OCI-LY1 (cell line): Measurements from ENCODE around the gene THAP8.

Experiments
- H2AFZ ChIP-seq: fragments of 200-600 bp; sonication (generic), shearing (Covaris generic); 2 replicates; pipeline ENCODE4 v1.6.0; 2014; ENCODE audit warnings: antibody characterized with exemption, mild to moderate bottlenecking, low read length
- H3F3A ChIP-seq: fragments of 200-600 bp; sonication (generic), shearing (Covaris generic); 2 replicates; pipeline ENCODE4 v1.6.0; 2014; ENCODE audit warnings: mild to moderate bottlenecking, antibody characterized with exemption, low read length, moderate library complexity; ENCODE audit not compliant: insufficient read depth
- H3K27ac ChIP-seq: fragments of 200-600 bp; sonication (generic); 2 replicates; pipeline ENCODE4 v1.5.1; 2014; ENCODE audit warnings: low read length, mixed run types, mild to moderate bottlenecking, low read depth; ENCODE audit not compliant: poor library complexity, severe bottlenecking
- H3K27me3 ChIP-seq: fragments of 200-600 bp; sonication (generic); 2 replicates; pipeline ENCODE4 v1.6.0; 2014; ENCODE audit warnings: antibody characterized with exemption, mild to moderate bottlenecking, low read length, moderate library complexity; ENCODE audit not compliant: insufficient read depth
- H3K36me3 ChIP-seq: fragments of 200-600 bp; sonication (generic); 2 replicates; pipeline ENCODE4 v1.6.1; 2014; ENCODE audit warnings: mild to moderate bottlenecking, antibody characterized with exemption, low read length, moderate library complexity, mixed read lengths; ENCODE audit not compliant: insufficient read depth
- H3K4me1 ChIP-seq: fragments of 200-600 bp; sonication (generic); 2 replicates; pipeline ENCODE4 v1.5.1; 2014; ENCODE audit warnings: mild to moderate bottlenecking, low read length, moderate library complexity; ENCODE audit not compliant: insufficient read depth, severe bottlenecking
- H3K4me2 ChIP-seq: fragments of 200-600 bp; sonication (generic), shearing (Covaris generic); 2 replicates; pipeline ENCODE4 v1.6.1; 2014; ENCODE audit warnings: low read length
- H3K4me3 ChIP-seq: fragments of 200-600 bp; sonication (generic); 2 replicates; pipeline ENCODE4 v1.5.1; 2014; ENCODE audit warnings: low read length, low read depth, mild to moderate bottlenecking, mixed read lengths; ENCODE audit not compliant: poor library complexity, severe bottlenecking
- H3K79me2 ChIP-seq: fragments of 200-600 bp; shearing (Covaris generic); 2 replicates; pipeline ENCODE4 v1.6.1; 2016; ENCODE audit warnings: mixed run types, low read length, mixed read lengths; ENCODE audit not compliant: insufficient read depth
- H3K9ac ChIP-seq: fragments of 200-600 bp; sonication (generic), shearing (Covaris generic); 2 replicates; pipeline ENCODE4 v1.6.1; 2014; ENCODE audit warnings: mild to moderate bottlenecking, low read length, mixed read lengths
- H3K9me2 ChIP-seq: fragments of 200-600 bp; sonication (generic), shearing (Covaris generic); 2 replicates; pipeline ENCODE4 v1.6.1; 2014; ENCODE audit warnings: low read depth, mild to moderate bottlenecking, low read length, mixed read lengths
- H3K9me3 ChIP-seq: fragments of 200-600 bp; shearing (Covaris generic); 2 replicates; pipeline ENCODE4 v1.6.1; 2014; ENCODE audit warnings: low read length, mixed read lengths
- H4K20me1 ChIP-seq: fragments of 200-600 bp; sonication (generic), shearing (Covaris generic); 2 replicates; pipeline ENCODE4 v1.6.0; 2016; ENCODE audit warnings: mild to moderate bottlenecking, low read length; ENCODE audit not compliant: insufficient read depth
- CTCF ChIP-seq: fragments of 200-600 bp; sonication (generic), shearing (Covaris generic); IDR thresholded peaks from 2 replicates; pipeline ENCODE4 v1.5.1; 2017; ENCODE audit warnings: mild to moderate bottlenecking, antibody characterized with exemption, low read length, moderate library complexity, mixed read lengths
- EZH2 ChIP-seq: fragments of 200-600 bp; sonication (generic), shearing (Covaris generic); IDR thresholded peaks from 2 replicates; pipeline ENCODE4 v1.8.0; 2017; ENCODE audit warnings: borderline replicate concordance, mixed run types, mild to moderate bottlenecking, antibody characterized with exemption, low read length, moderate library complexity, mixed read lengths

THAP8 gene

GRCh38 chr19:36028313-36029041, 25.6 kb downstream of the THAP8 start:
- no peak overlapping the region for H3K4me2 ChIP-seq
- H3F3A ChIP-seq, result no peaks in the 10 kb centered on the region
- H3K9me2 ChIP-seq, result no peaks in the 10 kb centered on the region
- TF ChIP-seq CTCF, result no peak
- TF ChIP-seq EZH2, result no peak
- H3K9ac ChIP-seq, result no peak overlapping the region
- H3K4me3 ChIP-seq, result no peak overlapping the region
- H3K27me3 ChIP-seq, result no peaks in the 10 kb centered on the region
- peaks cover 16% of the 10 kb centered on the region for H3K36me3 ChIP-seq
- no peaks in the 10 kb centered on the region for H4K20me1 ChIP-seq
- H3K4me1 ChIP-seq, result peaks cover 12% of the 10 kb centered on the region
- H2AFZ ChIP-seq, result no peak overlapping the region
- no peak overlapping the region for H3K27ac ChIP-seq
- H3K79me2 ChIP-seq, result no peaks in the 10 kb centered on the region
- H3K9me3 ChIP-seq, result no peaks in the 10 kb centered on the region

GRCh38 chr19:36027696-36028095, 26.4 kb downstream of the THAP8 start:
- TF ChIP-seq CTCF (no peak), EZH2 (no peak)
- no peak overlapping the region for H3K9ac ChIP-seq

GRCh38 chr19:36026091-36026876, 27.8 kb downstream of the THAP8 start:
- H3K9me3 ChIP-seq, result no peaks in the 10 kb centered on the region
- H4K20me1 ChIP-seq, result no peaks in the 10 kb centered on the region
- H3K4me3 ChIP-seq, result no peak overlapping the region
- no peaks in the 10 kb centered on the region for H3K79me2 ChIP-seq
- H3K27ac ChIP-seq, result no peak overlapping the region
- H3K4me2 ChIP-seq, result no peak overlapping the region
- H3K9me2 ChIP-seq, result no peaks in the 10 kb centered on the region
- H3K9ac ChIP-seq, result no peak overlapping the region
- H3F3A ChIP-seq, result no peaks in the 10 kb centered on the region
- H3K4me1 ChIP-seq, result no peaks in the 10 kb centered on the region
- TF ChIP-seq CTCF (no peak), EZH2 (no peak)
- H3K36me3 ChIP-seq, result peaks cover 16% of the 10 kb centered on the region
- no peak overlapping the region for H2AFZ ChIP-seq
- no peaks in the 10 kb centered on the region for H3K27me3 ChIP-seq

More at GRCh38 chr19:36027696-36028095, 26.4 kb downstream of the THAP8 start:
- Histone ChIP-seq H4K20me1 (no peaks in the 10 kb centered on the region), H3K4me3 (no peak overlapping the region), H3K27me3 (no peaks in the 10 kb centered on the region), H3K9me3 (no peaks in the 10 kb centered on the region), H3F3A (no peaks in the 10 kb centered on the region), H2AFZ (no peak overlapping the region), H3K27ac (no peak overlapping the region), H3K4me1 (peaks cover 7% of the 10 kb centered on the region), H3K4me2 (no peak overlapping the region), H3K36me3 (peaks cover 16% of the 10 kb centered on the region), H3K79me2 (no peaks in the 10 kb centered on the region), H3K9me2 (no peaks in the 10 kb centered on the region)
